SK-N-SH treated with all-trans-retinoic acid at 6 μM for 48 hours (cell line): ENCODE measurements around the gene CHN1.

ENCODE experiments used
- CREB5 ChIP-seq: fragments of 250-450 bp; sonication (Bioruptor Pico); IDR thresholded peaks from 2 replicates; pipeline ENCODE4 v1.5.1; 2020; ENCODE audit warnings: low read depth, mild to moderate bottlenecking, moderate library complexity
- ESRRG ChIP-seq: fragments of 250-450 bp; sonication (Bioruptor Pico); IDR thresholded peaks from 2 replicates; pipeline ENCODE4 v1.6.1; 2021; ENCODE audit warnings: mild to moderate bottlenecking
- ZC3H10 ChIP-seq: fragments of 250-450 bp; sonication (Bioruptor Pico); IDR thresholded peaks from 2 replicates; pipeline ENCODE4 v1.5.1; 2021; ENCODE audit warnings: mild to moderate bottlenecking, moderate library complexity
- ZFP30 ChIP-seq: fragments of 450-650 bp; formaldehyde crosslinking; IDR thresholded peaks from 2 replicates; pipeline ENCODE4 v1.5.0; 2022; ENCODE audit warnings: mild to moderate bottlenecking, moderate library complexity

GRCh38 chr2:174842496-174842895 lies 162.7 kb downstream of the CHN1 start:
- TF ChIP-seq CREB5 (no peak), ZC3H10 (CRISPR knock-in tag) (no peak), ESRRG (CRISPR knock-in tag) (no peak), ZFP30 (CRISPR knock-in tag) (no peak)
